ENCODE data around the gene FAXC. TPM values are rescaled to one million over a fixed set of nuclear protein-coding genes. Genes with fewer than 3 reads are reported as not detected.

The FAXC gene
- total and polyA plus RNA-seq, 8 donors = 0.60 to 6.3 (median 2.4) TPM

DNA sequence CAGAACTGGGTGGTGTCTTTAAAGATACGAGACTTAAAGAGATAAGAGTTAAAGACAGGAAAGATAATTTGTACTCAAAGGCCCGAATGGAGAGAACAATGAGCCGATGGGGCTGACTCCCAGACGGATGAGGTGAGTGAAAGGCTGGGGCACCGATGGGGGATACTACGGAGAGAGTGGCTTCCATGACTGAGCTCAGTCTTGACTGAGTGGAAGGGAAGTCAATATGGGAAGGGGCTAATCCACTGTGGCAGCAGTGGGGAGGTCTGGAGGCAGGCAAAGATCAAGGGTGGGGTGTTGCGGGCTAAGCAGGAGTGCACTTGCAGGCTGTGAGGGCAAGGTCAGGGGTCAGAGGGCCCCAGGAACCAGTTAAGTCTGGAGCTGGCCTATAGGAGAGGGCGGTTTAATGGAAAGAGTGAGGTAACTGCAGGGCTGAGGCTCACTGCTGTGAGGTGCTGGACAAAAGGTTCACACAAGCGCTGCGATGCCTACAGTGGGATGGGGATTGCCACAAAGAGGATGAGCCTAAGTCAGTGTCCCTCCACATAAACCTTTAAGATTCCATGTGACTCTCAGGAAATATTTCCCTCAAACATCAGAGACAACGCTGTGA, 42.1 kb downstream of the FAXC start:
- ATAC-seq = no peak
- Histone ChIP-seq H3K4me3 (no peak overlapping the region), H3K27me3 (no peaks in the 10 kb centered on the region), H3K4me1 (no peaks in the 10 kb centered on the region), H3K9me3 (no peaks in the 10 kb centered on the region), H3K36me3 (no peaks in the 10 kb centered on the region), H3K27ac (no peak overlapping the region)
- no peak for DNase-seq
- no peak for FAIRE-seq
- TF ChIP-seq, protein P1, sequence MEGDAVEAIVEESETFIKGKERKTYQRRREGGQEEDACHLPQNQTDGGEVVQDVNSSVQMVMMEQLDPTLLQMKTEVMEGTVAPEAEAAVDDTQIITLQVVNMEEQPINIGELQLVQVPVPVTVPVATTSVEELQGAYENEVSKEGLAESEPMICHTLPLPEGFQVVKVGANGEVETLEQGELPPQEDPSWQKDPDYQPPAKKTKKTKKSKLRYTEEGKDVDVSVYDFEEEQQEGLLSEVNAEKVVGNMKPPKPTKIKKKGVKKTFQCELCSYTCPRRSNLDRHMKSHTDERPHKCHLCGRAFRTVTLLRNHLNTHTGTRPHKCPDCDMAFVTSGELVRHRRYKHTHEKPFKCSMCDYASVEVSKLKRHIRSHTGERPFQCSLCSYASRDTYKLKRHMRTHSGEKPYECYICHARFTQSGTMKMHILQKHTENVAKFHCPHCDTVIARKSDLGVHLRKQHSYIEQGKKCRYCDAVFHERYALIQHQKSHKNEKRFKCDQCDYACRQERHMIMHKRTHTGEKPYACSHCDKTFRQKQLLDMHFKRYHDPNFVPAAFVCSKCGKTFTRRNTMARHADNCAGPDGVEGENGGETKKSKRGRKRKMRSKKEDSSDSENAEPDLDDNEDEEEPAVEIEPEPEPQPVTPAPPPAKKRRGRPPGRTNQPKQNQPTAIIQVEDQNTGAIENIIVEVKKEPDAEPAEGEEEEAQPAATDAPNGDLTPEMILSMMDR (IDR thresholded peaks at IDR 0.05) = no peak
- intact Hi-C loops (cut with DNase I) = no loop called here
- 84 to 86% methylated on average over 11 of the region's 11 CpGs for WGBS, 2 donors

DNA sequence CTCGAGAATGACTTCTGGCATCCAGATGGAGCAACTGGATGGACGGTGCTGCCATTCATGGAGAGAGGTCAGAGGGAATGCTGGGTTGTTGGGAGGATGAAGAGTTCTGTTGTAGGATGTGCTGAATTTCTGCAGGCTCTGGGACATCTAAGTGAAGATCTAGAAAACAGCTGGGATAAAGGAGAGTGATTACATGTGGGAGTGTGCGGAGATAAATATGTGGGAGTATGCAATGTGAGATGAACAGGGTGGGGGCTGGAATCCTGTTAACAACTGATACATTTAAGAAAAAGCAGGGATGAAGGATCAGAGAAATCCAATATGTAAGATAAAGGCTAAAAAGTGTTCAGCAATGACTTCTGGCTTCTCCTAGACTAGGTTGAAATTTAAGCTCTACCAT, 43.1 kb downstream of the FAXC start:
- TF ChIP-seq, protein P1 (IDR thresholded peaks at IDR 0.05) = no peak
- 78 to 84% methylated on average over 3 of the region's 3 CpGs for WGBS, 2 donors
- no peak overlapping the region for H3K4me3 ChIP-seq
- intact Hi-C loops (cut with DNase I) = no loop called here
- no peaks in the 10 kb centered on the region for H3K27me3 ChIP-seq
- DNase-seq = no peak
- ATAC-seq = no peak
- no peaks in the 10 kb centered on the region for H3K9me3 ChIP-seq
- no peaks in the 10 kb centered on the region for H3K36me3 ChIP-seq
- no peak for FAIRE-seq
- no peak overlapping the region for H3K27ac ChIP-seq
- H3K4me1 ChIP-seq = no peaks in the 10 kb centered on the region

GRCh38 chr6:99305021-99305554, 44.4 kb downstream of the FAXC start:
- TF ChIP-seq, protein P1 (IDR thresholded peaks at IDR 0.05) = no peak
- no peaks in the 10 kb centered on the region for H3K27me3 ChIP-seq
- peak in 3 of 4 donors; percentile 17 to 84 (median 73) for ATAC-seq
- H3K36me3 ChIP-seq = no peaks in the 10 kb centered on the region
- no peak overlapping the region for H3K4me3 ChIP-seq
- H3K27ac ChIP-seq = no peak overlapping the region
- no peak for FAIRE-seq
- intact Hi-C loops (cut with DNase I) = no loop called here
- WGBS, 2 donors = 92 to 97% methylated on average over 5 of the region's 5 CpGs
- DNase-seq = peak in 1 of 6 donors; percentile 10
- H3K4me1 ChIP-seq = no peaks in the 10 kb centered on the region
- no peaks in the 10 kb centered on the region for H3K9me3 ChIP-seq

DNA sequence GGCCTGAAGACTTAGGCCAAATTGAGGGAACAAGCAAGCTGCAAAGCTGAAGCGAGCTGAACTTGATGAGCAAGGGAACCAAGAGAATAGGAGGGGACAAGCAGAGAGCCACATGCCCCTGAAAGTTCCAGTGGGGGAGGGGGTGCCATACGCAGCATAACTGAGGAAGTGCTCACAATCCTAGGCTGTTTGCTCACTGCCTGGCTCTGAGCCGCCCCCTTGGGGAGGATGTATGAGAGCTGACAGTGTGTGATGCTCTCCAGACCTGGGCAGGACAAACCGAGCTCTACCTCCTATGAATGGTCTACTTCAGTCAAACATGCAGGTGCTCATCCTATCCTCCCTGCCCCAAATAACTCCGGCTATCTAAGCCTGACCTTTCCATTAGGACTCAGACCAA, 52.1 kb downstream of the FAXC start:
- intact Hi-C loops (cut with DNase I) = no loop called here
- Histone ChIP-seq H3K27ac (no peak overlapping the region), H3K27me3 (no peaks in the 10 kb centered on the region), H3K36me3 (no peaks in the 10 kb centered on the region), H3K9me3 (no peaks in the 10 kb centered on the region), H3K4me1 (no peaks in the 10 kb centered on the region), H3K4me3 (no peak overlapping the region)
- DNase-seq (no peak), FAIRE-seq (no peak), ATAC-seq (no peak)
- TF ChIP-seq, protein P1 (IDR thresholded peaks at IDR 0.05) = no peak
- WGBS, 2 donors = 88 to 89% methylated on average over 5 of the region's 5 CpGs

DNA sequence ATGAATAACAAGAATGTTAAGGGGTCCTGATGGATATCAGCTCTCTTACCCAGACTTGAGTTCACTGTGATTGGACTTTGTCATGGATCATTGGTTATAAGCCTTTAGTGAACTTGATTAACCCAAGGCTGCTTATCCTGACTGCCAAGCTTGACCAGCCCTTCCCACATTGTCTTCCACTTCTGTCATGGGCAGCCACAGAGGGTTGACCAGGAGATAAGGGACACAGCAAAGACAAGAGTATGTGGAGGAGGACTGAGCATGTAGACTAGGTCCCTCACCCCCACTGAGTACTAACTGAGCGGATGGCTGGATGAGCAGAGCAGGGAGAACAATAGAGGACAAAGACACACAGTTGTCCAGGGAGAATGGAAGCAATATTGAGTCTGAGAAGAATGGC, 52.5 kb downstream of the FAXC start:
- FAIRE-seq = no peak
- no peaks in the 10 kb centered on the region for H3K9me3 ChIP-seq
- no peak overlapping the region for H3K4me3 ChIP-seq
- DNase-seq = no peak
- WGBS, 2 donors = 95 to 100% methylated on average over 1 of the region's 1 CpG
- no peaks in the 10 kb centered on the region for H3K27me3 ChIP-seq
- no peak for ATAC-seq
- intact Hi-C loops (cut with DNase I) = no loop called here
- no peaks in the 10 kb centered on the region for H3K36me3 ChIP-seq
- H3K4me1 ChIP-seq = no peaks in the 10 kb centered on the region
- TF ChIP-seq, protein P1 (IDR thresholded peaks at IDR 0.05) = no peak
- no peak overlapping the region for H3K27ac ChIP-seq

Measured in pancreas (tissue), 10 donors.